SK-N-DZ (cell line): ENCODE data around the gene S100A9.
"Not testable (repeated sequence)": the region's sequence is repeated elsewhere in the genome, so short reads cannot be mapped to it uniquely, and the experiment has no call there.

ENCODE experiments used
- DNase-seq: peaks from one replicate; pipeline ENCODE4 v3.0.0-alpha.2; 2015; ENCODE audit warnings: low spot score
- small RNA-seq, 2 experiments: library from RNA; depleted of rRNA; stranded (forward); fragments of <200 nt; gene quantifications; one replicate each; pipeline ENCODE3, GENCODE V24; 2014

The S100A9 gene

GRCh38 chr1:153405825-153406599 is 48.4 kb downstream of the S100A9 start:
- not testable (repeated sequence) for DNase-seq

GRCh38 chr1:153407274-153407673 is 49.6 kb downstream of the S100A9 start:
- not testable (repeated sequence) for DNase-seq

Small RNA genes lying within 50 kb of the gene (small RNA-seq; reads per million reads assigned to genes)
- gene RNU6-160P (0 reads per million in 2 experiments), gene S100A15A (0 reads per million in 2 experiments)
